HuH-7.5 (cell line): Measurements from ENCODE around the gene GRIK2.

Experiments used
- DNase-seq: peaks from one replicate; pipeline ENCODE4 v3.0.0; 2011; ENCODE audit warnings: low spot score

Gene GRIK2

DNA sequence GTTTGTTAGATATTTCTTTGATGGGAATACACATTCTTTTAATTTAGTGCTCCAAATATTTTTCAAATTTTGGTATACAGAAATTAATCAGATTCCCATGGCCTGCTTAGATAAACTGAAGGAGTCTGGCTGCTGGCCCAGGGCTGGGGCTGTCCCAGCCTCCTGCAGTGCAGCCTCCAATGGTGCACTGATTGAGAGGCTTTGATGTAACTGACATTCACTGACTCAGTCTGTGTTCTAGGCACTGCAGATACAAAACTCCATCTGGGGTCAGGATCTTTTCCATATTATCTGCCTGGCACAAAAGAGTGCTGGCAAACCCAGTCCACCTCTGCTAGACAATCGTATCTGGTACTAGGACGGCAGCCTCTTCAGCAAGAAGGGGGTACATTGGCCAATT, 64.8 kb downstream of the GRIK2 start:
- no peak for DNase-seq

DNA sequence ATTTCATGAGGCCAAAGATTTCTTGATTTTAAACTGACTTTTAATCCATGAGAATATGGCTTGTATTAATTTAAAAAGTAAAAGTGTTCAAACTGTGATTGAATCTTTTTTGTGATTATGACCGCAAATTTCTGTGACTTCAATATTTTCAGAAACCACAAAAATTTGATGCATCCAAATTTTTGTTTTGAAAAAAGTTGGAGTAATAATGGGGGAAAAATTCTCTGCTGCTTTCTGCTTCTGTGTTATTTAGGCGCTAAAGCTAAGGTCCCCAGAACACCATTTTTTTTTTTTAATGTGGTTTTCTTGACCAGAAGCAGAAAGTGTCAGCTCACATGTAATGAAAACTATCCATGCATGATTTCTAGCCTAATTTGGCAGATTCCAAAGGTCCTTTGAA, 65.3 kb downstream of the GRIK2 start:
- no peak for DNase-seq

DNA sequence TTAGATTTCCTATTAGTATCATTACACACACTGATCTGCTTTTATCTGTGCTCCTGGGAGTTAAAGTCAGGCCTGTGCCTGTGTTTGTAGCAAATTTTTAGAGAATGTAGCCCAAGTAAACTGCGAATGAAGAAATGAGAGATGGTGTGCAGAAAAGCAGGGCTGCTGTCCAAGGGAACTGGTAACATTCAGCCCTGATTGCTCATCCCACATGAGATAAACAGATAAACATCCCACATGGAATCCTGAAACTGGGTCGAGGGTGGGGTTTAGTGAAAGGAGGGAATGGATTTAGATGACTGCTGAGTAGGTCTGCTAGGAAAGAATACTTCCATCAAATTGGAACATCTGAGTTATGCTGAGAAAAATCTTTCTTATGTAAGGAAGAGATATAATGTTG, 69.1 kb downstream of the GRIK2 start:
- no peak for DNase-seq

DNA sequence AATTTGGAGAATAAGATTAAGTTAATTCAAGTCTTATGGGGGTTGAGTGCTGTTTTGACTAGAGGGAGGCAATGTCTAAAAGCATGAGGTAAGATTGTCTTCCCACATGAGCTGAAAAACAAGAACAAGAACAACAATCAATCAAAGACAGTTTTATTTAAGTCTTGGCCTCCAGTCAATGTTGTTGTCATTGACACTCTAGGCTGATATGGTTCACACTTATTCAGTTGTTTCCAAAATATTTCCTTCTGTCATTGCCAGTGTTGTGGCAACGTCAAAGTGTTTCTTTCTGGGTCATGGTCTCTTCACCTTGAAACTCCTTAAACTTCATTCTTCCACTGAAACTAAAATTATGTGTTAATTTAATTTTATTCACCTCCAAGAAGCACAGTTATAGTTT, 72.4 kb downstream of the GRIK2 start:
- DNase-seq, result no peak

GRCh38 chr6:101477436-101477835, 83.9 kb downstream of the GRIK2 start:
- no peak for DNase-seq

DNA sequence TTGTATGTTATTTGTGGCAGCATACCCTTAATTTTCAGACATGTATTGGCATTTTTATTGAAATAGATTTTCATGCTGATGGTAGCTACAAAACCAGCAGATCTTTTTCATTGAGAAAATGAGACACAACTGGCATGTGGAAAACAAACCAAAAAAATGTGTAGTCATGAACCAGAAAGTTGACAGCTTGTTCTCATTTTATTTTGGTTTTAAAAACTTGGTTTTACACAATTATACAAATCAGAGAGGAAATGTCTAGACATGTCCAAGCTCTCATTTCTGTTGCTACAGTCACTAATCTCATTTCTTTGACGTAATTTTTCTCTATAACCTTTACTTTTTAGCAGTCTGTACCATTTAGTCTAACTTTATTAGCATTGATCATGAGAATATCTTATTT, 85.4 kb downstream of the GRIK2 start:
- DNase-seq, result no peak

- no peak for DNase-seq
Measured at GRCh38 chr6:101482606-101483005, 89.1 kb downstream of the GRIK2 start.

DNA sequence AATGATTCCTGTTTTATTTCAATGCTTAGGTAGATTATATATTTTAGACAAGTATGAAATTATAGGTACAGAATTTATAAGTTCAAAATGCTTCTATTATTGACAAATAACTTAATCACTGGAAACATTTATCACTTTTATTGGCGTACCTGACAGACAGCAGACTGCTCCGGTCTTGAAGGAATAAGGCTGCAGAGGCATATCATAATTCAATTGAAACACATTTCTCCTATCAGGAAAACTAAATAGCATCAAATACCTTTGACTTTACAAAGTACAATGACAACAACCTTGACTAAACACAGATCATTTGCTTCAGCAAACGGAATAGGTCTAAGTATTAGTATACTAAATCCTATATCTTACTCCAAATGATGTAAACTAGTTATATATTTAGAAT, 91.3 kb downstream of the GRIK2 start:
- no peak for DNase-seq

DNA sequence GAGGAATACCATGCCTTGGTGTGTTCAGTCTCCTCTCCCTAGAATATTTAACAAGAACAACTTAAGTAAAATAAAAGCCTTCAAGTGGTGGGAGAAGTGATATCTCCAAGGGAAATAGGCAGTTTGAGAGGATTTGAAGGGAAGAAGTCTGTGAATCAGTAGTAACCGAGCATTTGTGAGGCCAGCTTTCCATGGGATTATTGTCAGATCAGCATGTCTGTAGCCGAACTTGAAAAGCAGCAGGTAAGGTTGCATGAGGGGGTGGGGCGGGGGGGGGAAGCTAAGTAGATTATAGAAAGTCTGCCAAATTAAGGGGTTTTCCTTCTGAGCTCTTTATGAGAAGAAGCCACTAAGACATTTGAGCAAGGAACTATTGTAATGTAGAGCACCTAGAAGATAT, 92.6 kb downstream of the GRIK2 start:
- DNase-seq, result no peak

DNA sequence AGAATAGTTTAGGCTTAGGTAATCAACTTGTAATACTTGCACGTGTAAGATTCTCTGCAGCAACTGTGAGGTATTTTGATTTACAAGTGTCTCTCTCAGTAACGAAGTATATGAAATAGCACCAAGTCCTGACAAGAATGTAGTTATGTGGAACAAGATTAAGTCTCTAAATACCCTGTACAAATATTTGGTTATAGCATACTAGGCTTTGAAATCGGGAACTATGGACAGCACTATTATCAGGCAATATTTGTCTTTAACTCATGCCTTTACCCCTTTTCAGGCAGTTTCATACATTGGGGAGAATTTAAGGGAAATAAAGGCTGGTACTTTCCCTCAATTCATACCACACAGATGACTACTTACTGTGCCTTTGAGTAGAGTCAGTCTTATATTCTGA, 93.2 kb downstream of the GRIK2 start:
- DNase-seq, result no peak

DNA sequence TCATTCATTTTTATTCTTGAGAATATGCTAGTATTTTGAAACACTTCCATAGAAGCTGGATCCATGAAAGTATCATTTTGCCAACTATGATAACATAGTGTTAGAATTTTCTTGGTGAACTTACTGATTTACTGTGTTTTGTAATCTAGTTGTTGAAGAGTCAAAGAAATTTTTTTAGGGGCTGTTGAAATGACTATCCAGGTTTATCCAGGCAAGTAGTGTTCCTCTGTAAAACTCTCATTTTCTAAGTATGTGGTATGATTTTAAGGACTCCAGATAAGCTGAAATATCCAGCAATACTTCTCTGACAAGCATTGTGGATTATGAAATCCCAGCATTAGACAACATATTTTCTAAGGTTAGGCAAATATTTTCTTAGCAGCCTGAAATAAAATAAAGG, 95.9 kb downstream of the GRIK2 start:
- no peak for DNase-seq

DNA sequence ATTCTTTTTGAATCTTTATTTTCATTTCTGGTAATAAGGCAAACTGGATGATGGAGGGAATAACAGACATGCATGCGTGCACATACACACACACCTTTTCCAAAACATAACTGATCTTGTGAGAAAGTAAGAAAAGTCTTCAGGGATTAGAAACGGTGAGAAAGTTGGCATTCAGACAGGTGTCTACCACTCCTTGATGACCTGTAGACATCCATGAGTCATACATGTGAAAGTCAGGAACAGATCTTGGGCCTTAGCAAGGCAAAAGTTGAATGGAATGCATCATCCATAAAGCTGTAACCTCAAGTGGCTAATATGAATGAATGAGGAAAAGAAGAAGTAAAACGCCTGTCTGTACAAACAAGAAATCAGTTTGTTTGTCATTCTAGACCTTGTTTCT, 97.3 kb downstream of the GRIK2 start:
- no peak for DNase-seq

GRCh38 chr6:101502818-101503217, 109.3 kb downstream of the GRIK2 start:
- DNase-seq, result no peak

DNA sequence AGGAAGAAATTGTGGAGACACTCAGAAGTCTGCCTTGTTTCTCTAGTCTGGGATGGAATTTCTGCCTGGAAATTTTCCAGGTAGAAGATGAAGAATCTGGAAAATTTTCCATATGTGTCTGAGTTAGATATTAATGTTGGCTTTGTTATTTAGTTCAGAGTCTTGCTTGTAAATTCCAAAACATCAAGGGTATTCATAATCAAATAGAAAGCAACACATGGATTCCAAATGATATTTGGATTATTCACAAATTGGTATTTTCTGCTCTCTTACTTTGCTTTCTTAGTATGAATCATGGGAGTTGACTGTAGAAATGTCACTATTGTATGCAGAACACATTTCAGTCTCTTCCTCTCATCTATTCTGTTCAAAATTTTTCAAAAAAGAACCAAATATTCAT, 116.0 kb downstream of the GRIK2 start:
- no peak for DNase-seq

GRCh38 chr6:101513181-101513580, 119.7 kb downstream of the GRIK2 start:
- no peak for DNase-seq

DNA sequence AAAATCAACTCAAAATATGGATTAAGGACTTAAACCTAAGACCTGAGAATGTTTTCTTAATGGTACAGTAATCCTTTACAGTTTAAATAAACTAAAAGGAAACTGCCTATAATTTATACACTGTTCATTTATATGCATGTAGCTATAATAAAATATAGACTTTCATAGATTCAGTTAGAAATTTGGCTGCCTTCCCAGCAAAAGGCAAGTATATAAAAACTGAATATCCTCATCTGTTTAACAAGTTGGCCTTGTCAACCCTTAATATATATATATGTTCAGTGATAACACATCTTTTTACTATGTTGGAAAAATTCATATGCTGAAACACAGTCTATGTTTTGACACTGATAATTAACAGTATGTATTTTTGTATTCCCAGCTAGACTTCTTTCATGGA, 123.1 kb downstream of the GRIK2 start:
- no peak for DNase-seq

GRCh38 chr6:101517632-101518031, 124.1 kb downstream of the GRIK2 start:
- no peak for DNase-seq

DNA sequence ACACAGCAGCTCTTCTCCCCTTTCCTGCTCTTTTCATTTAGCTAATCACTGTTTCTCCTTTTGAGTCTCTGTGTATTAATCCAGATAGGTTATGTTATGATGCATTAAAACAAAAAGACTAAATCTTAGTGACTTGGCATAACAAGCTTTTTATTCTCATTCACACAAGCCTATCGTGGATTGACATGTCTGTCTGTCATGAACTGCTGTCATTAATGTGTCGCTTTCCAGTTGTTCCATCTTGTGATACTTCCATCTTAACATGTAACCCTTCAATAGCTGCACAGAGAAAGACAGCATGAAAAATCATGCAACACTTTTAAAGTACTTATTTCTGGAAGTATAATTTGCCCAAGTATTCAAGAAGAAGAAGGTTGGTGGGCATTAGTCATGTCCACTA, 128.7 kb downstream of the GRIK2 start:
- DNase-seq, result no peak

- DNase-seq, result no peak
Measured at GRCh38 chr6:101527467-101527866, 134.0 kb downstream of the GRIK2 start.

GRCh38 chr6:101528801-101529200, 135.3 kb downstream of the GRIK2 start:
- DNase-seq, result no peak

GRCh38 chr6:101531538-101531937, 138.0 kb downstream of the GRIK2 start:
- DNase-seq, result no peak

- DNase-seq, result no peak
Measured at GRCh38 chr6:101534386-101534785, 140.9 kb downstream of the GRIK2 start.

GRCh38 chr6:101534821-101535220, 141.3 kb downstream of the GRIK2 start:
- DNase-seq, result no peak

- DNase-seq, result no peak
Measured at GRCh38 chr6:101537753-101538316, 144.3 kb downstream of the GRIK2 start.
